Endothelial cell (in vitro differentiated cells): Measurements from ENCODE around the gene ARID1B. TPM values are rescaled to one million over a fixed set of nuclear protein-coding genes. Genes with fewer than 3 reads are reported as not detected.

ENCODE experiments used
- DNase-seq: peaks from one replicate; pipeline ENCODE4 v3.0.0; 2021; ENCODE audit warnings: low spot score
- H3K27ac Mint-ChIP-seq: one replicate; pipeline ENCODE4 v1.8.0; 2021; ENCODE audit warnings: mixed read lengths, inconsistent platforms; ENCODE audit not compliant: unreplicated experiment
- H3K27me3 Mint-ChIP-seq: one replicate; pipeline ENCODE4 v1.8.0; 2021; ENCODE audit warnings: mild to moderate bottlenecking, moderate library complexity, mixed read lengths, inconsistent platforms; ENCODE audit not compliant: unreplicated experiment
- H3K36me3 Mint-ChIP-seq: one replicate; pipeline ENCODE4 v1.8.0; 2021; ENCODE audit warnings: mild to moderate bottlenecking, low read depth, mixed read lengths, inconsistent platforms; ENCODE audit not compliant: unreplicated experiment
- H3K4me1 Mint-ChIP-seq: one replicate; pipeline ENCODE4 v1.8.0; 2021; ENCODE audit warnings: mild to moderate bottlenecking, mixed read lengths, inconsistent platforms; ENCODE audit not compliant: unreplicated experiment
- H3K4me3 Mint-ChIP-seq: one replicate; pipeline ENCODE4 v1.8.0; 2021; ENCODE audit warnings: mild to moderate bottlenecking, mixed read lengths, inconsistent platforms; ENCODE audit not compliant: unreplicated experiment
- H3K9me3 Mint-ChIP-seq: one replicate; pipeline ENCODE4 v1.8.0; 2021; ENCODE audit warnings: mixed read lengths, inconsistent platforms; ENCODE audit not compliant: unreplicated experiment
- total RNA-seq: library from RNA; stranded (reverse); fragmentation: NEBNext Ultra II Directional; extraction: Animal tissue kit (Norgen Biotek cat#: 25700); gene quantifications from one replicate; pipeline ENCODE4 v1.2.1, GENCODE V29; 2021; ENCODE audit not compliant: unreplicated experiment
- TF ChIP-seq, protein P1 (sequence below): fragments of 200-600 bp; sonication (generic); IDR thresholded peaks from one replicate; pipeline ENCODE4 v1.5.0; 2021; ENCODE audit warnings: antibody characterized with exemption; ENCODE audit not compliant: unreplicated experiment

The ARID1B gene
- total RNA-seq, 1 donor from 2014 or later = 104 TPM

DNA sequence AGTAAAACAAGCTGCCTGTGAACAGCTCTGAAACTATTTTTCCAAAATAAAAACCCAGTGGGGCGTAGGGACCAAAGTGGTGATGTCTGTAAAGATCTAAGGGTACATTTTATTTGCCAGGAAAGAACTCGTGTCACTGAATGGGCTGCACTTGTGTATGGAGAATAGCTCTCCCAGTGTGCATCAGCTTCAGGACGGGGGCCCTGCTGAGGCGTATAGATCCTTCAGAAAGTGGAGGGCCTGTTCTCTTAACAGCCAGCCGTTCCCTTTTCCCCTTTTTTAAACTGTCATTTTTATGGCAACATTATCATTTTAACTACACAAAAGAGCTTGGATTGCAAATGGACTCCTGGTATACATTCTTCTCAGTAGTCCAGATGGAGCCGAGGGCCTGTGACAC lies 408.8 kb downstream of the ARID1B start:
- TF ChIP-seq, protein P1, sequence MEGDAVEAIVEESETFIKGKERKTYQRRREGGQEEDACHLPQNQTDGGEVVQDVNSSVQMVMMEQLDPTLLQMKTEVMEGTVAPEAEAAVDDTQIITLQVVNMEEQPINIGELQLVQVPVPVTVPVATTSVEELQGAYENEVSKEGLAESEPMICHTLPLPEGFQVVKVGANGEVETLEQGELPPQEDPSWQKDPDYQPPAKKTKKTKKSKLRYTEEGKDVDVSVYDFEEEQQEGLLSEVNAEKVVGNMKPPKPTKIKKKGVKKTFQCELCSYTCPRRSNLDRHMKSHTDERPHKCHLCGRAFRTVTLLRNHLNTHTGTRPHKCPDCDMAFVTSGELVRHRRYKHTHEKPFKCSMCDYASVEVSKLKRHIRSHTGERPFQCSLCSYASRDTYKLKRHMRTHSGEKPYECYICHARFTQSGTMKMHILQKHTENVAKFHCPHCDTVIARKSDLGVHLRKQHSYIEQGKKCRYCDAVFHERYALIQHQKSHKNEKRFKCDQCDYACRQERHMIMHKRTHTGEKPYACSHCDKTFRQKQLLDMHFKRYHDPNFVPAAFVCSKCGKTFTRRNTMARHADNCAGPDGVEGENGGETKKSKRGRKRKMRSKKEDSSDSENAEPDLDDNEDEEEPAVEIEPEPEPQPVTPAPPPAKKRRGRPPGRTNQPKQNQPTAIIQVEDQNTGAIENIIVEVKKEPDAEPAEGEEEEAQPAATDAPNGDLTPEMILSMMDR = no peak
- Mint-ChIP-seq H3K36me3 (peaks cover 34% of the 10 kb centered on the region), H3K4me1 (peaks cover 3% of the 10 kb centered on the region), H3K27ac (no peak overlapping the region), H3K9me3 (no peaks in the 10 kb centered on the region), H3K4me3 (no peak overlapping the region), H3K27me3 (peaks cover 16% of the 10 kb centered on the region)
- DNase-seq = no peak

DNA sequence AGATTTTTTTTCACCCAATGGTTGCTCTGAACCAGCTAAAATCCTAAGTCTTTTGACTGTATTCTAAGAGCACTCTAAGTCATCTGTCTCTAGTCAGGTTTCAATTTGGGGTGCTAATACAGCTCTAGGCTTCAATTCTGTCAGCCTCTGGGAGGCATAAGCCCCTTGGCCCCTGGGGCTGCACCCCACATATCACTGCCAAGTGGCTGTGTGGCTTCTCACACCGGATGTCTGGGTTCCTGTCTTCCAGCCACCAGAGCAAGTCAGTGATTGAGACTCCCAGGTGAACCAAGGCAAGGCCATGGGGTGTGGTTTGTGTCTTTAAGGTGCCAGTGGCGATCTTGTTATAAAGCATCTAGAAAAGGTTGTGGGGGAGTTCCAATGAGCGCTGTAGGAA lies 409.6 kb downstream of the ARID1B start:
- peaks cover 20% of the 10 kb centered on the region for H3K27me3 Mint-ChIP-seq
- H3K4me3 Mint-ChIP-seq = no peak overlapping the region
- peaks cover 3% of the 10 kb centered on the region for H3K4me1 Mint-ChIP-seq
- no peaks in the 10 kb centered on the region for H3K9me3 Mint-ChIP-seq
- DNase-seq = no peak
- peaks cover 42% of the 10 kb centered on the region for H3K36me3 Mint-ChIP-seq
- H3K27ac Mint-ChIP-seq = no peak overlapping the region
- TF ChIP-seq, protein P1 = no peak

DNA sequence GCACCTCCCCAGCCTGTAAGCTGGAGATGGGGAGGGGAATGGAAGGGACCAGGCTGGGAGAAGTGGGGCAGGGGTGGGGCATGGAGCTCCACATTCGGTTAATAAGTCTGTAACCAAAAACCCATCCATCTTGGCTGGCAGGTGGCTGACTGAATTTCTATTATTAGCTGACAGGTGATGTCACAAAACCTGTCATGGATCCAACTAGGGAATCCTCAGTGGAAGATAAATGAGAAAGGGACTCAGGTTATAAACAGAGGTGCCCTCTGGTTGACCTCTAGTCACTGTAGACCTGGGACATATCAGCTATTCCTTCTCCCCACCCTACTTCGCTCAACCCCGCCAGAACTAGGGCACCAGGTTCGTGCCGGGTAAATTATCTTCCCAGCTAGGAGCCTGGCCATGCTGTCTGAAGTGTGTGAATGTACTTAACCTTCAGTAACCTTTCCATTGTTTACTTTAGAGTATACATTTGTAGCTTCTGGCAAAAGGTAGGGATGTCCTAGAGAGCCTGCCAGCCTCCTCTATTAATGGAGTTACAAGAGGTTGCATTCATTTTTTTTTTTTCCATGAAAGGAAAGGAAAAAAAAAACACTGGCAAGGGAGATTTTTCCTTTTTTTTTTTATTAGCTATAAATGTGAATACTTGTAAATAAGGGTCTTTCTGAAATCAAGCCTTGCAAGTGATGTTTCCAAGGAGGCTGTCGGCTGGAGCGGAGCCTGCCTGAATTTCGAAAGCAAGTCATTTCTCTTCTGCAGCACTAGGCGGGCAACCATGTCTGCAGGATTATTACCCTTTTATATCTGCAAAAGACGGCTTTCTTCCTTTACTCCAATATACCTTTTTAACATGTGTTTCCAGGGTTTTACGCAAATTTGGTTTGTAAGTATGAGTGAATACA lies 410.3 kb downstream of the ARID1B start:
- no peak overlapping the region for H3K27ac Mint-ChIP-seq

DNA sequence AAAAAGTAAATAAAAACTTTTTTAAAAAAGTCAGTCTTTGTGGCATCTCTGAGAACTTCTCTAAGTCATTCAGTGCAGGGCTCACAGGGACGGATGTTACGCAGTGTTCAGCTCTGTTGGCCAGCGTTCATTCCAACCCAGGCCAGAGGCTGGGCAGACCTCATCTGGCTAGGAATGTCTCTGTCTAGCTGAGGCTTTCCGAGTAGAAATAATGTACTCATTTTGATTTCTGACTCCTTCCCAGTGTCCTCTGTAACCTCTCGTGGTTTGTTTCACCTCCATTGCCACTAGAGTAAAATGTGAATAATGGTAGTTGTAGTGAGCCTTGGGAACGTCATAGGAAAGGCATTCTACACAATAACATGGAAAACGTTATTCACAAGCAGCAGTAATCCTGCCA lies 411.0 kb downstream of the ARID1B start:
- Mint-ChIP-seq H3K36me3 (peaks cover 41% of the 10 kb centered on the region), H3K27ac (no peak overlapping the region), H3K27me3 (peaks cover 16% of the 10 kb centered on the region), H3K4me1 (peaks cover 3% of the 10 kb centered on the region), H3K4me3 (no peak overlapping the region), H3K9me3 (no peaks in the 10 kb centered on the region)
- TF ChIP-seq, protein P1 = no peak
- no peak for DNase-seq

More for the DNA sequence above, 410.3 kb downstream of the ARID1B start:
- peaks cover 20% of the 10 kb centered on the region for H3K27me3 Mint-ChIP-seq
- peaks cover 3% of the 10 kb centered on the region for H3K4me1 Mint-ChIP-seq
- DNase-seq = no peak
- no peak overlapping the region for H3K4me3 Mint-ChIP-seq
- peaks cover 43% of the 10 kb centered on the region for H3K36me3 Mint-ChIP-seq
- H3K9me3 Mint-ChIP-seq = no peaks in the 10 kb centered on the region
- TF ChIP-seq, protein P1 = no peak

DNA sequence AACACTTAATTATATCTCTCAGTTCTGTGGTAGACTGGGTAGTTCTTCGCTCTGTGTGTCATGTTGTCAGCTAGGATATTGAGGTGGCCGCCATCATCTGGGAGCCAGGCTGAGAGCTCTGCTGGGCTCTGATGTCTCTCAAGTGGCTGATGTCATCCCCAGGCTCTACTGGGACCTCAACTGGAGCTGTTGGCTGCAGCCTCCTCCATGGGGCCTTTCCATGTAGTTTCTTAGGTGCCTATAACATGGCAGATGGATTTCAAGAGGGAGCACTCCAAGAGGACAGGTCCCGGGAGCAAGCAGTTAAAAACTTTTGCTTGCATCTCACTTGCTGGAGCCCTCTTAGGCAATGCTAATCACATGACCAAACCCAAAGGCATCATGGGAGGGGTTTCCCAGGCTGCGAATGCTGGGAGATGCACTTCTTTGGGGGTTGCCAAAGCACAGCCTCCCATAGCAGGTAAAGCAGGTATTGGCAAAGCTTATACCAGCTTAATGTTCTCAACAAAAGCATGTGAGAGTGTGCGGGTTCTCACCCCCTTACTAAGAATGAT lies 416.3 kb downstream of the ARID1B start:
- H3K4me3 Mint-ChIP-seq = no peak overlapping the region
- peaks cover 32% of the 10 kb centered on the region for H3K36me3 Mint-ChIP-seq
- DNase-seq = no peak
- H3K4me1 Mint-ChIP-seq = no peaks in the 10 kb centered on the region
- no peaks in the 10 kb centered on the region for H3K9me3 Mint-ChIP-seq
- peaks cover 7% of the 10 kb centered on the region for H3K27me3 Mint-ChIP-seq
- TF ChIP-seq, protein P1 = no peak
- no peak overlapping the region for H3K27ac Mint-ChIP-seq
